Smooth muscle cell (in vitro differentiated cells): ENCODE results near the gene PLA2G4D. TPM values are rescaled to one million over a fixed set of nuclear protein-coding genes. Genes with fewer than 3 reads are reported as not detected.

Source experiments
- DNase-seq: peaks from one replicate; lab custom pipeline; 2025; ENCODE audit not compliant: unreplicated experiment; lab: John Stamatoyannopoulos, UW
- H2AFZ ChIP-seq: fragments of 200-600 bp; sonication (generic); 2 replicates; pipeline ENCODE4 v1.6.0; 2016; ENCODE audit warnings: antibody characterized with exemption, low read depth, mild to moderate bottlenecking
- H3F3A ChIP-seq: fragments of 200-600 bp; sonication (generic); 2 replicates; pipeline ENCODE4 v1.6.0; 2017; ENCODE audit warnings: antibody characterized with exemption, low read depth
- H3K27ac ChIP-seq: fragments of 200-600 bp; sonication (generic); 2 replicates; pipeline ENCODE4 v1.5.1; 2016; ENCODE audit warnings: low read depth, mild to moderate bottlenecking
- H3K27me3 ChIP-seq: fragments of 200-600 bp; sonication (generic); 2 replicates; pipeline ENCODE4 v1.6.1; 2016; ENCODE audit warnings: low read depth, mild to moderate bottlenecking
- H3K36me3 ChIP-seq: fragments of 200-600 bp; sonication (generic); 2 replicates; pipeline ENCODE4 v1.5.1; 2016; ENCODE audit warnings: low read depth
- H3K4me1 ChIP-seq: fragments of 200-600 bp; sonication (generic); 2 replicates; pipeline ENCODE4 v1.5.1; 2016; ENCODE audit warnings: low read depth
- H3K4me2 ChIP-seq: fragments of 200-600 bp; sonication (generic); 2 replicates; pipeline ENCODE4 v1.6.0; 2016; ENCODE audit warnings: mild to moderate bottlenecking
- H3K4me3 ChIP-seq: fragments of 200-600 bp; sonication (generic); 2 replicates; pipeline ENCODE4 v1.5.1; 2016; ENCODE audit warnings: mild to moderate bottlenecking
- H3K79me2 ChIP-seq: fragments of 200-600 bp; sonication (generic); 2 replicates; pipeline ENCODE4 v1.6.0; 2016; ENCODE audit warnings: low read depth, mild to moderate bottlenecking
- H3K9ac ChIP-seq: fragments of 200-600 bp; sonication (generic); 2 replicates; pipeline ENCODE4 v1.6.0; 2016; ENCODE audit warnings: low read depth
- H3K9me3 ChIP-seq: fragments of 200-600 bp; sonication (generic); replicated peaks from 2 replicates; pipeline ENCODE4 v1.5.1; 2016; ENCODE audit warnings: low read depth
- H4K20me1 ChIP-seq: fragments of 200-600 bp; sonication (generic); 2 replicates; pipeline ENCODE4 v1.6.0; 2016; ENCODE audit warnings: low read depth
- CTCF ChIP-seq: fragments of 200-600 bp; sonication (generic); IDR thresholded peaks from 2 replicates; pipeline ENCODE4 v1.5.1; 2017; ENCODE audit warnings: borderline replicate concordance, mild to moderate bottlenecking, antibody characterized with exemption; ENCODE audit not compliant: insufficient read depth, poor library complexity, severe bottlenecking
- WGBS: methylation state at CpG from one replicate; pipeline ENCODE4 v1.1.7; 2016; ENCODE audit warnings: low lambda C conversion rate; 5-methylcytosine and 5-hydroxymethylcytosine counted together
- polyA plus RNA-seq: library from polyadenylated mRNA; unstranded; fragments of >200 nt; fragmentation: Nextera tagmentation; extraction: Ambion mirVana; gene quantifications from 2 replicates; pipeline ENCODE4 v1.2.1, GENCODE V29; 2016
- total RNA-seq: library from RNA; depleted of rRNA; stranded (reverse); fragments of >200 nt; gene quantifications from 2 replicates; pipeline ENCODE4 v1.2.3, GENCODE V29; 2014

PLA2G4D gene
- total and polyA plus RNA-seq, 2 experiments from 2014 or later: 0.17 to 0.36 TPM

- WGBS: 93% methylated on average over 3 of the region's 3 CpGs
Observed at GRCh38 chr15:42033214-42033873, 61.0 kb downstream of the PLA2G4D start.

GRCh38 chr15:42032376-42033213 lies 61.8 kb downstream of the PLA2G4D start:
- Histone ChIP-seq H3K27me3 (no peaks in the 10 kb centered on the region), H3F3A (no peaks in the 10 kb centered on the region), H2AFZ (no peak overlapping the region), H3K36me3 (no peaks in the 10 kb centered on the region), H4K20me1 (no peaks in the 10 kb centered on the region), H3K9ac (no peak overlapping the region), H3K4me1 (no peaks in the 10 kb centered on the region), H3K9me3 (no peaks in the 10 kb centered on the region), H3K79me2 (no peaks in the 10 kb centered on the region), H3K27ac (no peak overlapping the region), H3K4me3 (no peak overlapping the region), H3K4me2 (no peak overlapping the region)
- no peak for TF ChIP-seq CTCF
- DNase-seq: no peak
- WGBS: 98% methylated on average over 9 of the region's 9 CpGs

More at GRCh38 chr15:42033214-42033873, 61.0 kb downstream of the PLA2G4D start:
- H3K27ac ChIP-seq: no peak overlapping the region
- no peak overlapping the region for H3K4me2 ChIP-seq
- no peak overlapping the region for H3K9ac ChIP-seq
- H3K4me3 ChIP-seq: no peak overlapping the region
- no peak for DNase-seq
- no peaks in the 10 kb centered on the region for H4K20me1 ChIP-seq
- H2AFZ ChIP-seq: no peak overlapping the region
- no peaks in the 10 kb centered on the region for H3K9me3 ChIP-seq
- H3F3A ChIP-seq: no peaks in the 10 kb centered on the region
- H3K79me2 ChIP-seq: no peaks in the 10 kb centered on the region
- no peaks in the 10 kb centered on the region for H3K27me3 ChIP-seq
- no peaks in the 10 kb centered on the region for H3K4me1 ChIP-seq
- no peak for TF ChIP-seq CTCF
- H3K36me3 ChIP-seq: no peaks in the 10 kb centered on the region

GRCh38 chr15:42031198-42031915 lies 63.0 kb downstream of the PLA2G4D start:
- Histone ChIP-seq H3K27me3 (no peaks in the 10 kb centered on the region), H3K4me2 (no peak overlapping the region), H3K36me3 (no peaks in the 10 kb centered on the region), H3K9ac (no peak overlapping the region), H3K9me3 (no peaks in the 10 kb centered on the region), H3K4me3 (no peak overlapping the region), H3K27ac (no peak overlapping the region), H2AFZ (no peak overlapping the region), H3F3A (no peaks in the 10 kb centered on the region), H4K20me1 (no peaks in the 10 kb centered on the region), H3K79me2 (no peaks in the 10 kb centered on the region), H3K4me1 (no peaks in the 10 kb centered on the region)
- WGBS: 81% methylated on average over 6 of the region's 6 CpGs
- no peak for TF ChIP-seq CTCF
- DNase-seq: no peak
